Measurements from ENCODE around the gene THSD4. TPM values are rescaled to one million over a fixed set of nuclear protein-coding genes. Genes with fewer than 3 reads are reported as not detected.

The THSD4 gene
- total and polyA plus RNA-seq, 2 of the 4 experiments (the other 2 are of a cell fraction) = 25.5 to 31.1 TPM

- Histone ChIP-seq H2BK5ac (ENCODE audit: low read depth, low read length, poor library complexity, severe bottlenecking) (no peak overlapping the region), H4K5ac (ENCODE audit: low read depth, low read length) (no peak overlapping the region), H3K4me2 (ENCODE audit: low read depth, low read length) (no peak overlapping the region), H2BK20ac (ENCODE audit: low read depth, low read length) (no peak overlapping the region), H2AK9ac (replicated peaks; ENCODE audit: low read depth, low read length, poor library complexity) (no peak overlapping the region), H2AFZ (replicated peaks; ENCODE audit: low read length, poor library complexity) (no peak overlapping the region), H4K8ac (ENCODE audit: low read depth in 2 of 2, low read length in 2 of 2) (peak overlapping the region in 1 of 2 experiments; percentile 1; a peak in 1 of 4 replicates), H4K91ac (ENCODE audit: insufficient read depth, low read depth, low read length) (peak overlapping the region; percentile 34; the same call in 1 of the 2 replicates), H3K23ac (ENCODE audit: low read depth, low read length) (no peak overlapping the region), H3K27me3 (ENCODE audit: control insufficient read depth, insufficient read depth, low read length) (no peaks in the 10 kb centered on the region), H3K27ac (ENCODE audit: insufficient read depth, low read length) (no peak overlapping the region), H2AK5ac (ENCODE audit: low read depth, low read length) (peak overlapping the region; percentile 2; the same call in 1 of the 2 replicates), H3K36me3 (ENCODE audit: control insufficient read depth, insufficient read depth, low read length) (no peaks in the 10 kb centered on the region), H3K79me1 (ENCODE audit: low read depth in 1 of 2, low read length in 2 of 2) (peaks cover 43 to 73% of the 10 kb centered on the region in 2 experiments), H3K4ac (ENCODE audit: low read depth, low read length) (no peak overlapping the region), H4K20me1 (ENCODE audit: insufficient read depth, low read length) (peaks cover 8% of the 10 kb centered on the region), H3K18ac (ENCODE audit: low read depth, low read length) (no peak overlapping the region; the same call in 1 of the 2 replicates), H3K14ac (replicated peaks; ENCODE audit: low read depth, low read length) (no peak overlapping the region), H3K9me1 (ENCODE audit: insufficient read depth, low read length) (peaks cover 30% of the 10 kb centered on the region), H2BK120ac (ENCODE audit: low read depth, low read length) (no peak overlapping the region), H3K56ac (ENCODE audit: extremely low read depth, insufficient read depth, low read length) (no peak overlapping the region), H3K4me3 (ENCODE audit: insufficient read depth, low read depth, low read length) (no peak overlapping the region), H2BK15ac (ENCODE audit: low read depth, low read length) (no peak overlapping the region), H3K4me1 (ENCODE audit: control insufficient read depth, insufficient read depth, low read length) (peaks cover 31% of the 10 kb centered on the region), H3K9ac (ENCODE audit: low read depth, low read length) (no peak overlapping the region), H3K9me3 (ENCODE audit: control insufficient read depth, insufficient read depth, low read length) (no peaks in the 10 kb centered on the region)
- dilution Hi-C loops (cut with HindIII; ENCODE audit: low sequenced_read_pairs, unreplicated experiment) (no loop called here), in situ Hi-C loops (cut with MboI; ENCODE audit: low sequenced_read_pairs) (no loop called here), intact Hi-C loops (cut with micrococcal nuclease) (no loop called here)
- CTCF ChIA-PET = no interaction called here
- no peak for TF ChIP-seq CHD1 (IDR thresholded peaks at IDR 0.05; ENCODE audit: low read depth, low read length)
- TF ChIP-seq MXI1 (IDR thresholded peaks at IDR 0.05; ENCODE audit: borderline replicate concordance, low read depth, low read length) = no peak
- TF ChIP-seq CEBPB (IDR thresholded peaks at IDR 0.05; ENCODE audit: low read depth, low read length) = no peak
- no peak for TF ChIP-seq MAZ (IDR thresholded peaks at IDR 0.05; ENCODE audit: borderline replicate concordance, low read depth, low read length)
- TF ChIP-seq RAD21 (IDR thresholded peaks at IDR 0.05; ENCODE audit: low read length) = no peak
- TF ChIP-seq SMC3 (IDR thresholded peaks at IDR 0.05; ENCODE audit: low read depth, low read length) = no peak
- no peak for TF ChIP-seq MAFK (IDR thresholded peaks at IDR 0.05; ENCODE audit: low read depth, low read length)
- TF ChIP-seq BHLHE40 (IDR thresholded peaks at IDR 0.05; ENCODE audit: low read depth, low read length) = no peak
- no peak for TF ChIP-seq POLR2A (IDR thresholded peaks at IDR 0.05; ENCODE audit: low read depth, low read length)
- no peak for TF ChIP-seq ELK1 (IDR thresholded peaks at IDR 0.05; ENCODE audit: borderline replicate concordance, low read depth, low read length)
- TF ChIP-seq RFX5 (IDR thresholded peaks at IDR 0.05; ENCODE audit: low read depth, low read length) = no peak
- TF ChIP-seq CTCF (conservative IDR thresholded peaks at IDR 0.05; ENCODE audit: low read depth, low read length) = no peak
- TF ChIP-seq FOS (IDR thresholded peaks at IDR 0.05; ENCODE audit: low read depth, low read length) = no peak
- BruUV-seq (replicated peaks) = no TSS peak
- ATAC-seq (ENCODE audit: low read depth) (no peak), DNase-seq (no peak)
- POLR2A ChIA-PET (ENCODE audit: unreplicated experiment) = no interaction called here
- WGBS, 2 experiments (ENCODE audit: extremely low coverage in 2 of 2, insufficient read length in 1 of 2) = 78% methylated on average over 1 of the region's 6 CpGs; no CpG with 5 or more reads in 1 of the 2 experiments
Observed at GRCh38 chr15:71202712-71203111, 87.4 kb downstream of the THSD4 start.

Measured in IMR-90 (cell line).